Fibroblast of the aortic adventitia (primary cell): ENCODE measurements around the gene PJVK. TPM values are rescaled to one million over a fixed set of nuclear protein-coding genes. Genes with fewer than 3 reads are reported as not detected.

ENCODE experiments used
- DNase-seq: peaks from one replicate; pipeline ENCODE4 v3.0.0-alpha.2; 2010; ENCODE audit warnings: low read depth
- H3K4me3 ChIP-seq: 2 replicates; pipeline ENCODE4 v1.5.1; 2011; ENCODE audit warnings: low read depth, mild to moderate bottlenecking, control low read depth, low read length, moderate library complexity
- CTCF ChIP-seq: IDR thresholded peaks from 2 replicates; pipeline ENCODE4 v1.5.1; 2011; ENCODE audit warnings: mild to moderate bottlenecking, low read length, control low read depth, inconsistent platforms; ENCODE audit not compliant: insufficient read depth
- total RNA-seq: library from RNA; depleted of rRNA; stranded (reverse); fragments of >200 nt; gene quantifications from 2 replicates; pipeline ENCODE4 v1.2.3, GENCODE V29; 2012; ENCODE audit warnings: low replicate concordance

PJVK gene
- total RNA-seq, 1 donor = 1.6 TPM

- no peak for TF ChIP-seq CTCF
- H3K4me3 ChIP-seq = peak overlapping the region; percentile 97
- DNase-seq = no peak
Observed at GRCh38 chr2:178479275-178479616, 28.1 kb downstream of the PJVK start.

- no peak for DNase-seq
- H3K4me3 ChIP-seq = peak overlapping the region; percentile 47
- TF ChIP-seq CTCF = no peak
Observed at GRCh38 chr2:178479758-178480226, 28.6 kb downstream of the PJVK start.

GRCh38 chr2:178480227-178481181, 29.3 kb downstream of the PJVK start, which contains the start of gene PLEKHA3:
Gene PLEKHA3, plus strand, starts transcription at chr2:178480457. Its CDS starts 413 bp downstream, at chr2:178480870.
- DNase-seq = peak; percentile 96
- H3K4me3 ChIP-seq = peak within 1 kb of the TSS; percentile 97
- no peak for TF ChIP-seq CTCF

DNA sequence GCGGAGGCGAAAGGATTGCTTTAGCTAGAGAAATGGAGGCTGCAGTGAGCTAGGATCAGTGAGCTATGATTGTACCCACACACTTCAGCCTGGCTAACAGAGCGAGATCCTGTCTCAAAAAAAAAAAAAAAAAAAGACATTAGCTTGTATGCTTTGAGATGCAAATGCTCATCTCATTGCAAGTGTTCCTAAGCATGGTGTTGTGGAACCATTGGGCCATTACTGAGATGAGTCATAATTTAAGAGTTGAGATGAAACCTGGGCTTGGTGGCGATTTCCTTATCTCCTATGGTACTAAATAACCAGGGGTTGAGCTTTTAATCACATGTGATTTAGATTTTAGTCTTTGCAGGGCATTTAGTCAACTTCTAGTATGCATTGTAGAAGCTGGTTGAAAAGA, 31.3 kb downstream of the PJVK start:
- no peak for DNase-seq
- no peak for TF ChIP-seq CTCF
- peak overlapping the region; percentile 34 for H3K4me3 ChIP-seq

DNA sequence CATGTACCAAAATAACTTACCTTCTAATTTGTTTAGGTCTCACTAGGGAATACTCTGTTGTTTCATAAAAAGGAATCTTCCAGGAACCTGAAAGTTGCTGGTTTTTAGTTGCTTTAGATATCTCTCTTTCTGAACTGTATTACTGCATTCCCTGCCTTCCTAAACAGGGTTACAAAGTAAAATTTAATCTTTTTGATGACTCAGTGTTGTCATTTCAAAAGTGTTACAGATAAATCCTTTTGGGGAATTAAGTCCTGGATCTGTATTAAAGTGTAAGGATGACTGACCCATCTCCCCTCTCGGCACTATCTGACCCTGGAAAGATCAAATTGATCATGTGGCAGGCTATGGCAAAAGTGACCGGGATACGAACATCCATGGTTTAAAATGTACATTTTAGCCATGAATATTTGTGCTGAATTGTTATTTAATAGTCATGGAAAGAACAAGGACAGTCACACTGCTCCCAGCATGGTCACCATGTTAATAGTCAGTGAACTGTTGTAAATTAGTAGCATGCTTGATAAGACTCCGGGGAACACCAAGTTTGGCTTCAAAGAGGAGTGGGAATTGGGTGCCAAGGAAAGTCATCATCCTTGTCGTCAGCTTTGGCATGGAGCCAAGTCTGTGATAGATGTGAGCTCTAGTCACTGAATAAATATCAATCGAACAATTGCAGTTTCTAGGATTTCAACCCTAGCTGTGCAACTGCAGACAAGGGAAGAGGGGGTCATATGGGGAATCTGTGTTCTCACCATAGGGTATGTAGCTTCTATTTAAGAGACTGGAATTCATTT, 33.3 kb downstream of the PJVK start:
- DNase-seq = peak; percentile 62
- H3K4me3 ChIP-seq = no peak overlapping the region
- no peak for TF ChIP-seq CTCF

GRCh38 chr2:178485356-178485755, 34.2 kb downstream of the PJVK start:
- no peak overlapping the region for H3K4me3 ChIP-seq
- no peak for TF ChIP-seq CTCF
- DNase-seq = peak; percentile 77
